C4-2B (cell line): ENCODE data around the gene PPP4R3A.

ENCODE experiments used
- H3K27ac ChIP-seq: fragments of 450-650 bp; 2 replicates; pipeline ENCODE4 v1.5.1; 2017
- ZFX ChIP-seq: fragments of 450-650 bp; IDR thresholded peaks from 2 replicates; pipeline ENCODE4 v1.6.1; 2017
- TF ChIP-seq, protein P1 (sequence below): fragments of 450-650 bp; conservative IDR thresholded peaks from 2 replicates; pipeline ENCODE4 v1.5.1; 2017; ENCODE audit warnings: mild to moderate bottlenecking

Gene PPP4R3A

DNA sequence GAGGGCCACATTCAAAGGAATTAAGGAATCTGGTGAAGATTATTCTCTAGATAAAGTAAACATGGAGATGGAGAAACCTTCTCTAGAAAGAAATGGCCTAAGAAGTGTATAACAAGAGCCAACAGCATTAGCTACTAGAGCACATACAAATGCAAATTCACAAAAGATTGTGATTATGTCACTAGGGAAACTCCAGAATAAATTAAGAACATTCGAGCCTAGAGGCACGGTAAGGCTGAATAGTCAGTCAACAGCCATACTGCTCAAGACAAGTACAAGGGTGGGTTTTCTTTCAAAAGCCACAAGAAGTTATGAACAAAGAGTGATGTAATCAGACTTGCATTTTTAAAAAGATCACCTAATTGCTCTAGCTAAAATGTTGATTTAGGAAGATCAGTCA, 25.4 kb downstream of the PPP4R3A start:
- no peak overlapping the region for H3K27ac ChIP-seq
- TF ChIP-seq ZFX = no peak
- TF ChIP-seq, protein P1, sequence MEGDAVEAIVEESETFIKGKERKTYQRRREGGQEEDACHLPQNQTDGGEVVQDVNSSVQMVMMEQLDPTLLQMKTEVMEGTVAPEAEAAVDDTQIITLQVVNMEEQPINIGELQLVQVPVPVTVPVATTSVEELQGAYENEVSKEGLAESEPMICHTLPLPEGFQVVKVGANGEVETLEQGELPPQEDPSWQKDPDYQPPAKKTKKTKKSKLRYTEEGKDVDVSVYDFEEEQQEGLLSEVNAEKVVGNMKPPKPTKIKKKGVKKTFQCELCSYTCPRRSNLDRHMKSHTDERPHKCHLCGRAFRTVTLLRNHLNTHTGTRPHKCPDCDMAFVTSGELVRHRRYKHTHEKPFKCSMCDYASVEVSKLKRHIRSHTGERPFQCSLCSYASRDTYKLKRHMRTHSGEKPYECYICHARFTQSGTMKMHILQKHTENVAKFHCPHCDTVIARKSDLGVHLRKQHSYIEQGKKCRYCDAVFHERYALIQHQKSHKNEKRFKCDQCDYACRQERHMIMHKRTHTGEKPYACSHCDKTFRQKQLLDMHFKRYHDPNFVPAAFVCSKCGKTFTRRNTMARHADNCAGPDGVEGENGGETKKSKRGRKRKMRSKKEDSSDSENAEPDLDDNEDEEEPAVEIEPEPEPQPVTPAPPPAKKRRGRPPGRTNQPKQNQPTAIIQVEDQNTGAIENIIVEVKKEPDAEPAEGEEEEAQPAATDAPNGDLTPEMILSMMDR = no peak

DNA sequence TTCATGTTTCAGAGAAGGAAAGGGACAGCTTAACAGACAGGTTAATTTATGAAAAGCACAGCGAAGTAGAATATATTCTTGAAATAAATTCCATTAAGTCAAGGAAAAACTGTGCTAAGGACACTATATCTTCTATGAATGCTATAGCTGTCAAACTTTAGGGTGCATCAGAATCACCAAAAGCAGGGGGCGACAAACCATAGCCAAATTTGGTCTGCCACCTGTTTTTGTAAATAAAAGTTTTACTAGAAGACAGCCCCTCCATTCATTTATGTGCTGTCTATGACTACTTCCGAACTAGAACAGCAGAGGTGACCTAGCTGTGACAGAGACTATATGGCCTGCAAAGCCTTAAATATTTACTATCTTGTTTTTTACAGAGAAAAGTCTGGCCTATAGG, 25.9 kb downstream of the PPP4R3A start:
- no peak for TF ChIP-seq ZFX
- TF ChIP-seq, protein P1 = 0 out of 2 replicates have a peak, but pooled peaks have one; percentile 11

DNA sequence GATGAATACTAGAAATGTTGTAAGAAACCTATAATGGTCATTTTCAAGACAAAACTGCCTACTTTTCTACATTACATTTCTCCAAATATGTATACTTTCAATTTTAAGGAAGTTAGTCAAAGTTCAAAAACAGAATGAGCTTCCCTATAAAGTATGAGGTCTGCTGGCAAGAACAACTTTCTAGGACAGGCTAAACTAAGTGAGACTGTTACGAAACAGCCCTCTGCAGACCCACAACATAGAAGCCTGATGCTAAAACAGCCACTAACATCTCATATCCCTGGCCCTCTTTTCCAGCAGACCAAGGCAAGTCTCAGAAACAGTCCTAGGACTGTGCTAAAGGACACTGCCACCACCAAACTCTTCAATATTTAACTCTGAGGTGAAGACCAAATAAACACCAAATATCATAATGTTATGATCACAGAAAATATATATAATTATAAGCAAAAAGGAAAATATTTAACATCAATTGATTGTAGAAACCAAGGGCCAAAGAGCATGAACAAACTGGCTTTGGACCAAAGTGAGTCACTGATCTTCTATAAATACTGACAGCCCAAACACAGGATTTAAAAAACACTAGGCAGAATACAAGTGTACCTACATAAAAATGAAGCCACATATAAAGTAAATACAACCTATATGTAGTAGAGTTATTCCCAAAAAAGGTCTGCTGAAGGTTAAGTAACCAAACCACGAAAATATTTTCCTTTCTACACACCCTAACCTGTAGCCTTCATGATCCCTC, 27.7 kb downstream of the PPP4R3A start:
- TF ChIP-seq, protein P1 = no peak
- no peak for TF ChIP-seq ZFX
- H3K27ac ChIP-seq = no peak overlapping the region

More for the DNA sequence above, 25.9 kb downstream of the PPP4R3A start:
- no peak overlapping the region for H3K27ac ChIP-seq

DNA sequence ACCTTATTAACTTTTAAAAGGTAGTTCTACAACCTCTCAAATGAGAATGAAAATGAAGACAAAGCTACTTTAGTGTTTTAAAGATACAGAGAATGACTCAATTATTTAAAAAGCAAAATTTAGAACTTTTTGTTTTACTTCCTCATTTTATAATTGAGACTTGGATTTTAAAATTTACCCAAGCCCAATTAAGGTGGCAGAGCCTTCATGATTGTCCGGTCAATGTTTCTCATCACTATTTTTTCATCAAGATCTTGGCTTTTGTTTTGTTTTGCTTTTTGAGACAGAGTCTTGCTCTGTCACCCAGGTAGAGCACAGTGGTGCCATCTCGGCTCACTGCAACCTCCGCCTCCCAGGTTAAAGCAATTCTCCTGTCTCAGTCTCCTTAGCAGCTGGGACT, 32.7 kb downstream of the PPP4R3A start:
- no peak overlapping the region for H3K27ac ChIP-seq
- TF ChIP-seq, protein P1 = no peak
- TF ChIP-seq ZFX = no peak

DNA sequence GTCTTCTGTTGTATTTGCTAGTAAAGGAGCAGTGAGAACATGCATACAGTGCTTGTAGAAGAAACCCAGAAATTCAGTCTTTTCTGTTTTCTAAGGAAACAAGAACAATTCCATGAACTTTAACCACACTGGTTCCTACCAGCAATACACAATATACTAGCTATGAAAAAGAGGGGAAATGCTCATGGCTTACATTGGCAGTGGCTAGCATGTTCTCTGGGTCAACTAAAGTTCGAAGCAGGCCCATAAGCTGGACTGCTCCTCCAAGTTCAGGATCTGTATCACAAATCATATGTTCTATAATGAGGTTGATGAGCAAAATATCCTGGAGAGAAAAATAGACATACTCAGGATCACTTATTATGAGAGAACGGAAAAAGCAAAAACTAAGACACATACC, 37.1 kb downstream of the PPP4R3A start:
- no peak for TF ChIP-seq ZFX
- TF ChIP-seq, protein P1 = no peak
- no peak overlapping the region for H3K27ac ChIP-seq

DNA sequence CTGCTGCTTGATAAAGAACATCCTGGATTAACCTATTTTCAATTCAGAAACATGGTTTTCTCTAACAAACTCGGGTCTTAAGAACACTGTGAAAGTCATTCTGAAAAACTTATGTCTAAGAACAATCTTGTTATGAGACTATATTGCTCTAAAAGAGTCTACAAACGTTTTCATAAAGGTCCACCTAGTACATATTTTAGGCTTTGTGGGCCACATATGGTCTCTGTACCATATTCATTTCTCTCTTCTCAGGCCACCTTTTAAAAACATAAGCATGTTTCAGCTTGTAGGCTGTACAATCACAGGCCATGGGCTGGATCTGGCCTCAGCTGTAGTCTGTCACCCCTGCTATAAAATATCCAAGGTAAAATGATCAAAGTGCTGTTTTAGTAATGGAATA, 39.9 kb downstream of the PPP4R3A start:
- H3K27ac ChIP-seq = no peak overlapping the region
- TF ChIP-seq ZFX = no peak
- TF ChIP-seq, protein P1 = no peak

DNA sequence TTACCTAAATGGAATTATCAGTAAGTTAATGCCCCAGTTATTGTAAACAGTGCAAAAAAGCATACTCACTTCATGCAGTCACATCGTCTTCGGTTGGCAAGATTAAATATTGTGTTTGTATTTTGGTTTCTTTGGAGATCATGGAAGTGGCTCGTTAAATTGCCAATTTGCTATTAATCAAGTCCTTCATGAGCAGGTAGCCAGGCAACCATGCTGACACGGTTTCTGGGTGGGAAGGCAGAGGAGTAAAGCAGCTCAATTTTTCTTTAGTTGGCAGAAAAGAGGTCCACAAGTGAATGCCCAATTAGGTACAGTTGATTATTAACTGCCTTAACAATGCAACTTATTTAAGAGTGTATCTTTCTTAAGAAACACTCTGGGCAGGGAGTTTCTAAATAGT, 43.9 kb downstream of the PPP4R3A start:
- TF ChIP-seq, protein P1 = no peak
- no peak for TF ChIP-seq ZFX
- H3K27ac ChIP-seq = no peak overlapping the region
